Posterior vena cava (tissue), 2 donors: ENCODE data around the gene JADE3. TPM values are rescaled to one million over a fixed set of nuclear protein-coding genes. Genes with fewer than 3 reads are reported as not detected.
A peak's percentile ranks its signal among the peaks of the same experiment; 100 is the strongest.

Source experiments
- DNase-seq: peaks from one replicate; pipeline ENCODE4 v3.0.0-alpha.2; 2020; ENCODE audit warnings: low spot score
- intact Hi-C, 2 donors: fragments of 100-400 bp; cut with DNase I; formaldehyde crosslinking; loops; one replicate each; pipeline versions ENCODE4 v1.14.1 to v1.14.2; 2022 to 2023
- total RNA-seq, 2 donors: library from RNA; stranded (reverse); fragmentation: NEBNext Ultra II Directional; extraction: Animal tissue kit (Norgen Biotek cat#: 25700); gene quantifications; one replicate each; pipeline ENCODE4 v1.2.1, GENCODE V29; 2021
- donor health status: DM: yes; HTN: yes; CAD: no.
- donor health status: DM: yes; HTN: yes; CAD: no.

The JADE3 gene
- total RNA-seq, 2 donors from 2014 or later, result 3.1 to 6.6 TPM

DNA sequence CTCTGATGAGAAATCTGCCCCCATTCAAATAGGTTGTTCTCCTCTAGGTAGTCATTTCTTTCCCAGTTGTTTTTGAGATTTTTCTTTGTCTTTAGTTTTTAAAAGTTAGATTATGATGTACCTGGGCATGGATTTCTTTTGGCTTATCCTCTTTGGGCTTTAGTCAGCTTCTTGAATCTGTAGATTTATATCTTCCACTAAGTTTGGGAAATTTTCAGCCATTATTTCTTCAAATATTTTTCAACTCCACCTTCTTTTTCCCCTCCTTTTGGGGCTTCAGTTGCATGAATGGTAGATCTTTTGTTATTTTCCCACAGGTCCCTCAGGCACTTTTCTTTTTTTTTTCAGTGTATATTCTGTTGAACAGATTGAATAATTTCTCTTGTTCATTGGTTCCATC is 77.3 kb downstream of the JADE3 start:
- intact Hi-C loops, result no loop called here
- DNase-seq, result no peak

GRCh38 chrX:46991664-46992063 is 79.4 kb downstream of the JADE3 start:
- intact Hi-C loops, result no loop called here
- DNase-seq, result no peak

DNA sequence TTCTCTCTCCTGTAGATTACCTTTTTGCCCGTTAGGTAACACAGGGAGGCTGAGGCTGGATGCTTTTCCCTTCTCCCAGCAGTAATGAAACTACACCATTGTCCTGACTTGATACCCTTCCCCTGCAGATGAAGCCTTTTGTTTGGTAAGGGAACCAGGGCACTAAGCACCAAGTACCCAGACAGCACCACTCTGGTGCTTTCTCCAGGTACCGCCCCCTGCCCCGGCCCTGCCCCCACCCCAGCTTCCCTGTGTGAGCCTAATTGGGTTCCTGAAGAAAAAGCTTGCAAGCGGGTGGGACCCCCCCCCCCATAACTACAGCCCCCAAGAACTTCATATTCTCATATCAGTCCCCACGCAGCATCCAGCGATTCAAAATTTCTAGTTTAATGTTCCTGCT is 79.8 kb downstream of the JADE3 start:
- no peak for DNase-seq
- intact Hi-C loops, result no loop called here

- intact Hi-C loops, result no loop called here
Observed at GRCh38 chrX:46994096-46994495, 81.9 kb downstream of the JADE3 start.

DNA sequence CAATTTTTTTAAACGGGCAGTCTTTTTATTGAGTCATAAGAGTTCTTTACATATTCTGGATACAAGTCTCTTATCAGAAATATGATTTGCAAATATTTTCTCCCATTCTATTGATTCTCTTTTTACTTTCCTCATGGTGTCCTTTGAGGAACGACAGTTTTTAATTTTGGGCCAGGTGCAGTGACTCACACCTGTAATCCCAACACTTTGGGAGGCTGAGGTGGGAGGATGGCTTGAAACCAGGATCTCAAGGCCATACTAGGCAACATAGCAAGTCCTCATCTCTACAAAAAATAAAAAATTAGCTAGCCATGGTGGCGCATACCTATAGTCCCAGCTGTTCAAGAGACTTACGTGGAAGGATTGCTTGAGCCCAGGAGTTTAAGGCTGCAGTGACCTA is 99.9 kb downstream of the JADE3 start:
- DNase-seq, result no peak
- intact Hi-C loops, result no loop called here

More at GRCh38 chrX:46994096-46994495, 81.9 kb downstream of the JADE3 start:
- no peak for DNase-seq

DNA sequence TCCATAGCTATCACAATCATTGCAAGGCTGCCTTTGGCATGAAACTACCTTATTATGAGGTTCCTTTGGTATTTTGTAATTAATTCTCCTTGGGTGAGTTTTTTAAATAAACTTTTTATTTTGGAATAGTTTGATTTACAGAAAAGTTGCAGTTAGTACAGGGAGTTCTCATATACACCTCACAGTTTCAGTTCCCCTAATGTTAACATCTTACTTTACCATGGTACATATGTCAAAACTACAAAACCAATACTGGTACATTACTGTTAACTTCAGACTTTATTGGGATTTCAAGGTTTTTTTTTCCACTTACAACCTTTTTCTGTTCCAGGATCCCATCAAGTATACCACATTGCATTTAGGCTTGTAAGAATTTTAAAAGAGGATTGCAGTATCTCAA is 114.0 kb downstream of the JADE3 start:
- DNase-seq, result no peak
- intact Hi-C loops, result no loop called here

- DNase-seq, result no peak
- intact Hi-C loops, result loop anchor here in 1 of 2 donors (10.0 kb wide), 1 partner anchor 126 kb away; no protein-coding TSS in a partner anchor
Observed at GRCh38 chrX:47030339-47030738, 118.1 kb downstream of the JADE3 start.

DNA sequence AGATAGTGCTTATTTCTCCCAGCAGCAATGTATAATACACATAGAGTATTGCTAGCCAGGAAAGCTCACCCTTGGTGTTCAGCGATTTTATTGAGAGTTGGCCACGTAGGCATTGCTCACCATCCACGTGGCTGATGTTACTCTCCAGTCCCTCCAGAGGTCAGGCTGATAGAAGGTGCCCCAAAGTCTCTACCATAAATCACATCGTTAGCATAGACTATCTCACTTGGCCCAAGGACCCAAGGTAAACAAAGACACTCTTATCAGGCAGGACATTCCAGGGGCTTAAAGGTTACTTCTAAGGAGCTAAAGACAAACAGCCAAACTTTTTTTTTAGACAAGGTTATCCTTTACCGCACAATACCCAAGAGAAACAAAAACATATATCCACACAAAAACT is 135.8 kb downstream of the JADE3 start:
- no peak for DNase-seq
- intact Hi-C loops, result no loop called here

DNA sequence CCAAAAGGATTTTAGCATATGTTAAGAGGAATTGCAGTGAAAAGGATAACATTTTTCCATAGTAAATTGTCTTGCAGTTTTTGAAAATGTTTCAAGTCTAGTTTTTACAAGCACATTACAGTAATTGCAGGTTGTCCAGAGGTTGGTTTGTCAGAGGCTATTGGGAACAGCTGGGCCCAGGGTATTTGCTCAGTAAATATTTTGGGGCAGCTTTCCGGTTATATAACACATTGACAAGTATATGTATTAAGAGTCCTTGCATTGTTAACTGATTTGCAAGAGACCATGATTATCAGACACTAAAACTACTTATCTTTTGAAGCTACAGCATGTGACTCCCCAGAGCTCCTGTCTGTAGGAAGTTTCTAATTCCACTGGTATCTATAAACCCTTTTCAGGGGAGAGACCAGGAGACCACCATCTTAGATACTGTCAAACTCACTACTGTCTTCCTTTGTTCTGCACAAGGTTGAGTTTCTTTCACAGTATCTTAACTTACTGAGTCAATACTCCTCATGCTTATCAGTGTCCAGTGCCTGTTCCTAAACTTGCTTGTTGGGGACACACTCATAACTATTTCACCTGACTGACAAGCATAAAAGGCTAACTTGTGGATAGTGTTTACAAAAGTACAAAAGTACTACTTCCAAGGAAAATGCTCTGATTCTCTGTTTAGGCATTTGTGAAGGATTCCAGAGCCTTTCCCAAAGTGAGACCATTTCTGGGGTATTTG is 147.1 kb downstream of the JADE3 start:
- DNase-seq, result no peak
- intact Hi-C loops, result no loop called here

DNA sequence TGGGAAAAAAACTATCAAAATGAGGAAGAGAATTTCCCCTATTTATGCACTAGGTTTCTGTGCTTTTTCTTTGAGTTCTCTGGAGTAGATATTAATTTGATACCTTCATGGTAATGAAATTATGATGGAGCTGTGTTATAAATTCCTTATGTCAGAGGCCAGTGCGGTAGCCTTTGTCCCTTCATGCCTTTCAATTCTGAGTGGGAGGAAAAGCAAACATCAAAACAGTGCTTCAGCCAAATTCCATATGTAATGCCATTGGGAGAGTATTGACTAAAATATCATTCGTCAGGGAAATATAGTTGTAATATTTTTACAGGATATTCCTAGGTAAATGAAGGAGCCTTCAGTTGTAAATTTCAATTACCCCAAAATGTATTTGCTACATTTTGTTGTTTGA is 148.5 kb downstream of the JADE3 start:
- no peak for DNase-seq
- intact Hi-C loops, result no loop called here

- no peak for DNase-seq
- intact Hi-C loops, result no loop called here
Observed at GRCh38 chrX:47061238-47061919, 149.2 kb downstream of the JADE3 start.

- intact Hi-C loops, result no loop called here
- DNase-seq, result no peak
Observed at GRCh38 chrX:47063179-47063578, 151.0 kb downstream of the JADE3 start.

- intact Hi-C loops, result no loop called here
- DNase-seq, result no peak
Observed at GRCh38 chrX:47068214-47068613, 156.0 kb downstream of the JADE3 start.

DNA sequence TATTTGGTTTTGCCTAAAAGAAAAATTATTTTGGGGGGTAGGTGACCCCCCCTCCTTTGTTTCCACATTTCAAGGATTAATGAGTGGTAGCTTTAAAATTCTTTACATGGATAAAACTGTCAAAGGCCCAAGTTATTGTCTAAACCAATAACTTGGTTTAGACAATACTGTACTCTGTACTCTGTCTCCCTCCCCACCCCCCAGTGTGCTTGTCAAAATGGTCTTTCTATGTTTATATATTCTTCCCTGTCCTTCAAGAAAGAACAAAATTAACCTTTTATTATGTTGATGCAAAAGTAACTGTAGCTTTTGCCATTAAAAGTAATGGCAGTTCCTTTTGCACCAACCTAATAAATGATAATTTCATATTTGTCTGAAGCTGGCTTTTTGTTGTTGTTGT is 156.5 kb downstream of the JADE3 start:
- intact Hi-C loops, result no loop called here
- no peak for DNase-seq

GRCh38 chrX:47078129-47079043 is 166.2 kb downstream of the JADE3 start, which contains the start of gene RGN:
Gene RGN, plus strand, starts transcription at chrX:47078443. Its CDS starts 2,702 bp downstream, at chrX:47081145.
- intact Hi-C loops, result no loop called here
- no peak for DNase-seq

- intact Hi-C loops, result no loop called here
- DNase-seq, result no peak
Observed at GRCh38 chrX:47080215-47080914, 168.1 kb downstream of the JADE3 start.

GRCh38 chrX:47080915-47081236 is 168.7 kb downstream of the JADE3 start:
- intact Hi-C loops, result no loop called here
- peak; percentile 5 for DNase-seq

DNA sequence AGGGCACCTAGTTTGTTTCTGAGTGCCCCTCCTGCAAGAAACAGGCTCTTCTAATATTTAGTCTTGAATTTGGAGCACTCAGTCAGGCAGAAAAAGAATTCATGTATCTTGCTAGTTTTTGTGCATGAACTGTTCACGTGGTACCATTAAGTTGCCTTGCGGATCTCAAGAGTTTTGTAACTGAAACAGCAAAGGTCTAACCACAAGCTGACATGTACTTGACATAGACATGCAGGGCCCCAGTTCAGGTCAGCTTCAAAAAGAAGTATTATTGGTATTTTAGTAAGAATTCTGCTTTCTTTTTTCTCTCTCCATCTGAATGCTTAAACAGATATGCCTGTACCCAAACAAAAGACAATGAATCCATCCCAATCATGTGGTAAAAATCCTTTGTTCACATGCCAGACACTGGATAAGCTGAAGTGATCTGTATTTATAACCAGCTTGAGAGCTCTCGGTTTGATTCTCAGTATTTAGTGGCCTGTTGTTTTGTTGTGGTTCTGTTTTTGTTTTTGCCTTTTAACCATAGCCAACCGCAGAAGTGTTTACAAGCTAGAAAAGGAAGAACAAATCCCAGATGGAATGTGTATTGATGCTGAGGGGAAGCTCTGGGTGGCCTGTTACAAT is 179.0 kb downstream of the JADE3 start:
- intact Hi-C loops, result no loop called here
- DNase-seq, result no peak

DNA sequence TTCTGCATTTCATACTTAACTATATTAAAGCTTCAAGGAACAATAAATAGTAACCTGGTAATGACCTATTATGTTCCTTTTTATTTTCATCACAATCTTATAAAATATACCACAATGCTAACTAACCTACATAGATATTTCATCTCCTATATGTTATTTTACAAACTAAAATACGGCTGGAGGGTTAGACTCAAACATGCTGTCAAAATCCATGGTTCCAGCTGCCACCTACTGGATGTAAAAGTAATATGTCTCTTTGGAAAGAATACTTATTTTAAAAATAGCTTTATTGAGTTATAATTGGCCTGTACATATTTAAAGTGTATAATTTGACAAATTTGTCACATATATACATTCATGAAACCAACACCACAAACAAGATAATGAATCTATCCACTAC is 181.0 kb downstream of the JADE3 start:
- intact Hi-C loops, result no loop called here

More for the DNA sequence above, 181.0 kb downstream of the JADE3 start:
- no peak for DNase-seq
